WTC11 (cell line): Measurements from ENCODE around the gene COL4A2.

Experiments used
- CTCF ChIP-seq: fragments of 200-600 bp; IDR thresholded peaks from 2 replicates; pipeline ENCODE4 v1.8.0; 2022; ENCODE audit warnings: antibody characterized with exemption
- NR2C2 ChIP-seq: sonication (generic); formaldehyde crosslinking; IDR thresholded peaks from 2 replicates; pipeline ENCODE4 v1.8.0; 2022; ENCODE audit warnings: mild to moderate bottlenecking, missing genetic modification reagents
- USF2 ChIP-seq: sonication (generic); formaldehyde crosslinking; IDR thresholded peaks from 2 replicates; pipeline ENCODE4 v1.8.1; 2023; ENCODE audit warnings: mild to moderate bottlenecking, missing genetic modification reagents, moderate library complexity

GRCh38 chr13:110420626-110421025 lies 113.5 kb downstream of the COL4A2 start:
- no peak for TF ChIP-seq CTCF
- TF ChIP-seq USF2 (CRISPR knock-in tag) = no peak
- TF ChIP-seq NR2C2 = no peak
